ENCODE results near the gene TMEM213.
A peak's percentile ranks its signal among the peaks of the same experiment; 100 is the strongest.

The TMEM213 gene

GRCh38 chr7:138833596-138833995, 35.8 kb downstream of the TMEM213 start:
- no peak for DNase-seq (ENCODE audit: low read depth)
- TF ChIP-seq, protein P1, sequence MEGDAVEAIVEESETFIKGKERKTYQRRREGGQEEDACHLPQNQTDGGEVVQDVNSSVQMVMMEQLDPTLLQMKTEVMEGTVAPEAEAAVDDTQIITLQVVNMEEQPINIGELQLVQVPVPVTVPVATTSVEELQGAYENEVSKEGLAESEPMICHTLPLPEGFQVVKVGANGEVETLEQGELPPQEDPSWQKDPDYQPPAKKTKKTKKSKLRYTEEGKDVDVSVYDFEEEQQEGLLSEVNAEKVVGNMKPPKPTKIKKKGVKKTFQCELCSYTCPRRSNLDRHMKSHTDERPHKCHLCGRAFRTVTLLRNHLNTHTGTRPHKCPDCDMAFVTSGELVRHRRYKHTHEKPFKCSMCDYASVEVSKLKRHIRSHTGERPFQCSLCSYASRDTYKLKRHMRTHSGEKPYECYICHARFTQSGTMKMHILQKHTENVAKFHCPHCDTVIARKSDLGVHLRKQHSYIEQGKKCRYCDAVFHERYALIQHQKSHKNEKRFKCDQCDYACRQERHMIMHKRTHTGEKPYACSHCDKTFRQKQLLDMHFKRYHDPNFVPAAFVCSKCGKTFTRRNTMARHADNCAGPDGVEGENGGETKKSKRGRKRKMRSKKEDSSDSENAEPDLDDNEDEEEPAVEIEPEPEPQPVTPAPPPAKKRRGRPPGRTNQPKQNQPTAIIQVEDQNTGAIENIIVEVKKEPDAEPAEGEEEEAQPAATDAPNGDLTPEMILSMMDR (conservative IDR thresholded peaks at IDR 0.05; ENCODE audit: control insufficient read depth, insufficient read depth, low read depth, low read length) = no peak

DNA sequence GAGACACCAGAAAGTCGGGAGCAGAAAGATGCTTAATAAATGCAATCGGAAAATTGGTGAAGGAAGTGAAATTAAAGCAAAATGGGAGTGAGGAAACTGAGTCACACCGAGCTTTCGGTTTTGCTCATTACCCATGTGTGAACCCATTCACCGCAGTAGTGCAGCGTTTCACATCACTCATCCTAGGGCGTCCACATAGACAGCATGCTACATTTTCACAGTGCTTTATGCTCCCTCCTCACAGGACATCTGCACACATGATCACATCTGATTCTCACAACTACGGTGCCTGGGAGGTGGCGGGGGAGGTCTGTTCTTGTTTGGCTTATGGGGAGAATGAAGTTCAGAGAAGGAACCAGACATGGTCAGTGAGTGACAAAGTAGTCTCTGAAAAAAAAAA, 36.8 kb downstream of the TMEM213 start:
- H3K4me3 ChIP-seq (ENCODE audit: control insufficient read depth, low read depth, low read length) = no peak overlapping the region
- no peak for DNase-seq (ENCODE audit: low read depth)
- TF ChIP-seq, protein P1 (conservative IDR thresholded peaks at IDR 0.05; ENCODE audit: control insufficient read depth, insufficient read depth, low read depth, low read length) = no peak

More at GRCh38 chr7:138833596-138833995, 35.8 kb downstream of the TMEM213 start:
- H3K4me3 ChIP-seq (ENCODE audit: control insufficient read depth, low read depth, low read length) = no peak overlapping the region

- DNase-seq (ENCODE audit: low read depth) = no peak
- TF ChIP-seq, protein P1 (conservative IDR thresholded peaks at IDR 0.05; ENCODE audit: control insufficient read depth, insufficient read depth, low read depth, low read length) = no peak
- H3K4me3 ChIP-seq (ENCODE audit: control insufficient read depth, low read depth, low read length) = no peak overlapping the region
Observed at GRCh38 chr7:138835087-138835486, 37.3 kb downstream of the TMEM213 start.

GRCh38 chr7:138837627-138838026, 39.8 kb downstream of the TMEM213 start:
- peak; percentile 9 for DNase-seq (ENCODE audit: low read depth)
- TF ChIP-seq, protein P1 (conservative IDR thresholded peaks at IDR 0.05; ENCODE audit: control insufficient read depth, insufficient read depth, low read depth, low read length) = no peak
- no peak overlapping the region for H3K4me3 ChIP-seq (ENCODE audit: control insufficient read depth, low read depth, low read length)

DNA sequence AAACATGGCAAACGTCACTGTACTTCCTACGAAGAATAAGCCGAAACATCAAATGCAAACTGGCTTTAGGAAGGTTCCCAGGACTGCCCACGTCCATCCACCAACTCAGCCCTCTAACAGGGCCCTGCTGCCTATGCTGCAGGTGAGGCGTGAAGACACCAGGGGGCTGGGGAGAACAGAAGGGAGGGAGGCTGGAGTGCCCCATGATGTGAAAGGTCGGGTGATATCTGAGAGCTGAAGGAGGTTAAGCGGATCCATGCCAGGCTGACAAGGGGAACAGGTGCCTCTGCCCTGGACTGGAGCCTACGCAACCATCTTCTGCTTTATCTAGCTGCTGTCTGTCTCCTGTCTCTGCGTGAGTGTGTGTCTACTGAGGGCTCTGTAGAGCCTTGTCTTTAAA, 40.4 kb downstream of the TMEM213 start:
- no peak overlapping the region for H3K4me3 ChIP-seq (ENCODE audit: control insufficient read depth, low read depth, low read length)
- no peak for DNase-seq (ENCODE audit: low read depth)
- TF ChIP-seq, protein P1 (conservative IDR thresholded peaks at IDR 0.05; ENCODE audit: control insufficient read depth, insufficient read depth, low read depth, low read length) = no peak

GRCh38 chr7:138842111-138842510, 44.3 kb downstream of the TMEM213 start:
- TF ChIP-seq, protein P1 (conservative IDR thresholded peaks at IDR 0.05; ENCODE audit: control insufficient read depth, insufficient read depth, low read depth, low read length) = no peak
- H3K4me3 ChIP-seq (ENCODE audit: control insufficient read depth, low read depth, low read length) = no peak overlapping the region
- DNase-seq (ENCODE audit: low read depth) = peak; percentile 23

All from fibroblast of mammary gland (primary cell).